HEK293 (cell line): ENCODE data around the gene DEK.

Experiments used
- CTCF ChIA-PET: fragments of 350-600 bp; formaldehyde crosslinking; extraction: SDS; loops from one replicate; lab custom pipeline; 2021; ENCODE audit warnings: antibody characterized with exemption; lab: Yijun Ruan, JAX
- POLR2A ChIA-PET: fragments of 300-600 bp; formaldehyde crosslinking; extraction: SDS; loops from one replicate; lab custom pipeline; 2020; ENCODE audit warnings: antibody characterized with exemption, inconsistent platforms; lab: Yijun Ruan, JAX
- H3K27ac ChIP-seq: fragments of 200-500 bp; sonication (Bioruptor generic); 2 replicates; pipeline ENCODE4 v1.5.1; 2014; ENCODE audit warnings: low read depth, low read length, control low read depth, inconsistent platforms; ENCODE audit errors: extremely low read depth
- H3K36me3 ChIP-seq, 2 experiments: fragments of 200-500 bp in 1 of 2; sonication (Bioruptor generic) in 1 of 2; 1 replicate in 1 of 2; 2 replicates in 1 of 2; pipeline ENCODE4 v1.5.1; 2014 to 2017; ENCODE audit warnings: inconsistent platforms in 2 of 2, low read length in 2 of 2; ENCODE audit not compliant: control insufficient read depth in 2 of 2, insufficient read depth in 1 of 2
- H3K4me1 ChIP-seq: fragments of 200-500 bp; sonication (Bioruptor generic); 2 replicates; pipeline ENCODE4 v1.5.1; 2014; ENCODE audit warnings: mild to moderate bottlenecking, low read length, inconsistent platforms; ENCODE audit not compliant: control insufficient read depth, insufficient read depth
- H3K4me3 ChIP-seq: 2 replicates; pipeline ENCODE4 v1.5.1; 2011; ENCODE audit warnings: low read depth, mild to moderate bottlenecking, control low read depth, low read length, moderate library complexity
- H3K9me3 ChIP-seq: fragments of 200-500 bp; sonication (Bioruptor generic); 2 replicates; pipeline ENCODE4 v1.5.1; 2014; ENCODE audit warnings: low read depth, low read length, inconsistent platforms; ENCODE audit not compliant: control insufficient read depth, insufficient read depth
- FEZF1 ChIP-seq: fragments of 450-650 bp; formaldehyde crosslinking; IDR thresholded peaks from 2 replicates; pipeline ENCODE4 v1.5.1; 2016; ENCODE audit warnings: missing biosample characterization, missing genetic modification characterization
- KLF16 ChIP-seq: fragments of 450-650 bp; formaldehyde crosslinking; IDR thresholded peaks from 2 replicates; pipeline ENCODE4 v1.5.1; 2017; ENCODE audit warnings: missing biosample characterization, missing genetic modification characterization
- ZBTB17 ChIP-seq: fragments of 450-650 bp; formaldehyde crosslinking; IDR thresholded peaks from 2 replicates; pipeline ENCODE4 v1.5.1; 2016; ENCODE audit warnings: missing biosample characterization, missing genetic modification characterization
- ZFP3 ChIP-seq: fragments of 450-650 bp; formaldehyde crosslinking; IDR thresholded peaks from 2 replicates; pipeline ENCODE4 v1.5.1; 2016; ENCODE audit warnings: low read depth, missing biosample characterization, missing genetic modification characterization
- ZIC2 ChIP-seq: fragments of 450-650 bp; formaldehyde crosslinking; IDR thresholded peaks from 2 replicates; pipeline ENCODE4 v1.5.1; 2016; ENCODE audit warnings: missing biosample characterization, missing genetic modification characterization
- ZNF138 ChIP-seq: fragments of 450-650 bp; formaldehyde crosslinking; IDR thresholded peaks from 2 replicates; pipeline ENCODE4 v1.5.1; 2016; ENCODE audit warnings: missing biosample characterization, missing genetic modification characterization, borderline replicate concordance
- ZNF155 ChIP-seq: fragments of 450-650 bp; formaldehyde crosslinking; IDR thresholded peaks from 2 replicates; pipeline ENCODE4 v1.5.1; 2016; ENCODE audit warnings: missing biosample characterization, missing genetic modification characterization
- ZNF174 ChIP-seq: fragments of 450-650 bp; formaldehyde crosslinking; IDR thresholded peaks from 2 replicates; pipeline ENCODE4 v1.5.0; 2017; ENCODE audit warnings: missing biosample characterization, mild to moderate bottlenecking, missing genetic modification characterization
- ZNF18 ChIP-seq: fragments of 450-650 bp; formaldehyde crosslinking; IDR thresholded peaks from 2 replicates; pipeline ENCODE4 v1.5.1; 2016; ENCODE audit warnings: missing biosample characterization, missing genetic modification characterization
- ZNF19 ChIP-seq: fragments of 450-650 bp; formaldehyde crosslinking; IDR thresholded peaks from 2 replicates; pipeline ENCODE4; 2016; ENCODE audit warnings: missing biosample characterization, missing genetic modification characterization, low read depth
- ZNF341 ChIP-seq: fragments of 450-650 bp; formaldehyde crosslinking; IDR thresholded peaks from 2 replicates; pipeline ENCODE4; 2016; ENCODE audit warnings: low read depth, missing biosample characterization, missing genetic modification characterization
- ZNF423 ChIP-seq: fragments of 450-650 bp; formaldehyde crosslinking; IDR thresholded peaks from 2 replicates; pipeline ENCODE4 v1.5.1; 2016; ENCODE audit warnings: missing biosample characterization, missing genetic modification characterization
- ZNF433 ChIP-seq: fragments of 450-650 bp; formaldehyde crosslinking; IDR thresholded peaks from 2 replicates; pipeline ENCODE4 v1.5.1; 2016; ENCODE audit warnings: missing biosample characterization, missing genetic modification characterization, low read depth
- ZNF501 ChIP-seq: fragments of 450-650 bp; formaldehyde crosslinking; IDR thresholded peaks from 2 replicates; pipeline ENCODE4 v1.5.1; 2016; ENCODE audit warnings: missing biosample characterization, missing genetic modification characterization
- ZNF510 ChIP-seq: fragments of 450-650 bp; formaldehyde crosslinking; IDR thresholded peaks from 2 replicates; pipeline ENCODE4 v1.5.1; 2018; ENCODE audit warnings: mild to moderate bottlenecking, missing genetic modification characterization, missing biosample characterization; ENCODE audit not compliant: insufficient replicate concordance
- ZNF623 ChIP-seq: fragments of 450-650 bp; formaldehyde crosslinking; IDR thresholded peaks from 2 replicates; pipeline ENCODE4 v1.5.1; 2016; ENCODE audit warnings: missing biosample characterization, missing genetic modification characterization
- ZNF677 ChIP-seq: fragments of 450-650 bp; IDR thresholded peaks from 2 replicates; pipeline ENCODE4 v1.5.0; 2018; ENCODE audit warnings: missing biosample characterization, mild to moderate bottlenecking, missing genetic modification characterization, moderate library complexity
- TF ChIP-seq, protein P1 (sequence below): fragments of 450-650 bp; formaldehyde crosslinking; conservative IDR thresholded peaks from 2 replicates; pipeline ENCODE4 v1.5.1; 2016; ENCODE audit warnings: low read depth, missing biosample characterization, missing genetic modification characterization
- TF ChIP-seq, protein P2 (sequence below): fragments of 450-650 bp; IDR thresholded peaks from 2 replicates; pipeline ENCODE4 v1.5.1; 2018; ENCODE audit warnings: missing biosample characterization, missing genetic modification characterization

DEK gene

GRCh38 chr6:18186540-18187250 lies 77.6 kb downstream of the DEK start:
- ChIA-PET CTCF (no interaction called here), POLR2A (no interaction called here)
- no peaks in the 10 kb centered on the region for H3K9me3 ChIP-seq
- no peak overlapping the region for H3K27ac ChIP-seq
- H3K4me1 ChIP-seq = peaks cover 4% of the 10 kb centered on the region; the same call in 1 of the 2 replicates
- H3K36me3 ChIP-seq = peaks cover 0 to 7% of the 10 kb centered on the region in 2 experiments; a peak in 2 of 3 replicates
- TF ChIP-seq ZNF18 (no peak), ZNF501 (tag by site-specific recombination) (no peak), FEZF1 (tag by site-specific recombination) (peak; percentile 43; the same call in 1 of the 2 replicates), ZNF677 (tag by site-specific recombination) (no peak), ZNF138 (tag by site-specific recombination) (no peak), ZFP3 (tag by site-specific recombination) (no peak), ZIC2 (tag by site-specific recombination) (peak; percentile 69), ZNF155 (tag by site-specific recombination) (no peak), ZBTB17 (no peak), ZNF19 (tag by site-specific recombination) (no peak), ZNF433 (no peak), ZNF510 (tag by site-specific recombination) (no peak), KLF16 (tag by site-specific recombination) (no peak), ZNF423 (tag by site-specific recombination) (no peak), ZNF623 (no peak)
- TF ChIP-seq, protein P1, sequence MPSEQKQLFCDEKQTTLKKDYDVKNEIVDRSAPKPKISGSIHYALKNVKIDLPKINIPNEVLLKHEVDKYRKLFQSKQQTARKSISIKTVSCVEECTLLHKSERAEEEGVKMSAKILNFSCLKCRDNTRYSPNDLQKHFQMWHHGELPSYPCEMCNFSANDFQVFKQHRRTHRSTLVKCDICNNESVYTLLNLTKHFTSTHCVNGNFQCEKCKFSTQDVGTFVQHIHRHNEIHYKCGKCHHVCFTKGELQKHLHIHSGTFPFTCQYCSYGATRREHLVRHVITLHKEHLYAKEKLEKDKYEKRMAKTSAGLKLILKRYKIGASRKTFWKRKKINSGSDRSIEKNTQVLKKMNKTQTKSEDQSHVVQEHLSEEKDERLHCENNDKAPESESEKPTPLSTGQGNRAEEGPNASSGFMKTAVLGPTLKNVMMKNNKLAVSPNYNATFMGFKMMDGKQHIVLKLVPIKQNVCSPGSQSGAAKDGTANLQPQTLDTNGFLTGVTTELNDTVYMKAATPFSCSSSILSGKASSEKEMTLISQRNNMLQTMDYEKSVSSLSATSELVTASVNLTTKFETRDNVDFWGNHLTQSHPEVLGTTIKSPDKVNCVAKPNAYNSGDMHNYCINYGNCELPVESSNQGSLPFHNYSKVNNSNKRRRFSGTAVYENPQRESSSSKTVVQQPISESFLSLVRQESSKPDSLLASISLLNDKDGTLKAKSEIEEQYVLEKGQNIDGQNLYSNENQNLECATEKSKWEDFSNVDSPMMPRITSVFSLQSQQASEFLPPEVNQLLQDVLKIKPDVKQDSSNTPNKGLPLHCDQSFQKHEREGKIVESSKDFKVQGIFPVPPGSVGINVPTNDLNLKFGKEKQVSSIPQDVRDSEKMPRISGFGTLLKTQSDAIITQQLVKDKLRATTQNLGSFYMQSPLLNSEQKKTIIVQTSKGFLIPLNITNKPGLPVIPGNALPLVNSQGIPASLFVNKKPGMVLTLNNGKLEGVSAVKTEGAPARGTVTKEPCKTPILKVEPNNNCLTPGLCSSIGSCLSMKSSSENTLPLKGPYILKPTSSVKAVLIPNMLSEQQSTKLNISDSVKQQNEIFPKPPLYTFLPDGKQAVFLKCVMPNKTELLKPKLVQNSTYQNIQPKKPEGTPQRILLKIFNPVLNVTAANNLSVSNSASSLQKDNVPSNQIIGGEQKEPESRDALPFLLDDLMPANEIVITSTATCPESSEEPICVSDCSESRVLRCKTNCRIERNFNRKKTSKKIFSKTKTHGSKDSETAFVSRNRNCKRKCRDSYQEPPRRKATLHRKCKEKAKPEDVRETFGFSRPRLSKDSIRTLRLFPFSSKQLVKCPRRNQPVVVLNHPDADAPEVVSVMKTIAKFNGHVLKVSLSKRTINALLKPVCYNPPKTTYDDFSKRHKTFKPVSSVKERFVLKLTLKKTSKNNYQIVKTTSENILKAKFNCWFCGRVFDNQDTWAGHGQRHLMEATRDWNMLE (tag by site-specific recombination) = no peak
- TF ChIP-seq, protein P2, sequence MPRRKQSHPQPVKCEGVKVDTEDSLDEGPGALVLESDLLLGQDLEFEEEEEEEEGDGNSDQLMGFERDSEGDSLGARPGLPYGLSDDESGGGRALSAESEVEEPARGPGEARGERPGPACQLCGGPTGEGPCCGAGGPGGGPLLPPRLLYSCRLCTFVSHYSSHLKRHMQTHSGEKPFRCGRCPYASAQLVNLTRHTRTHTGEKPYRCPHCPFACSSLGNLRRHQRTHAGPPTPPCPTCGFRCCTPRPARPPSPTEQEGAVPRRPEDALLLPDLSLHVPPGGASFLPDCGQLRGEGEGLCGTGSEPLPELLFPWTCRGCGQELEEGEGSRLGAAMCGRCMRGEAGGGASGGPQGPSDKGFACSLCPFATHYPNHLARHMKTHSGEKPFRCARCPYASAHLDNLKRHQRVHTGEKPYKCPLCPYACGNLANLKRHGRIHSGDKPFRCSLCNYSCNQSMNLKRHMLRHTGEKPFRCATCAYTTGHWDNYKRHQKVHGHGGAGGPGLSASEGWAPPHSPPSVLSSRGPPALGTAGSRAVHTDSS (tag by site-specific recombination) = no peak
- no peak overlapping the region for H3K4me3 ChIP-seq

DNA sequence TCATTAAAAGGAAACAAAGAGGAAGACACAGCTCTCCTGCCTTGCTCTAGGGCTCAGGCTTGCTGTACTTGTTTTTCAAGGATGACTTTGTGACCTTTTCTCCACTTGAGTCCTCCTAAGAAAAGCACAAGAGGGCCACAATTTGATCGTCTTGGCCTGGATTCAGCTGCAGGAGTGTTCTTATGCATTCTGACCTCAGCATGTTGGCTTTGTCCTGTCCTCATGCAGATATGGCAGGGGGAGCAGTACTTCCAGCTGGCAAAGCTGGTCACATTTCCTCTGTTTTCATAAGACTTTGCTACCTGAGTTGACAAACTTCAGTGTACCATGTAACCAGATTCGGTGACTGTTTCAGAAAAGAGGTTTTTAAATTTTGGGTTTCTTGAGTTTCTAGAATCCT lies 78.3 kb downstream of the DEK start:
- TF ChIP-seq ZIC2 (tag by site-specific recombination) = peak; percentile 41
- TF ChIP-seq ZNF341 (tag by site-specific recombination) = peak; percentile 52; the same call in 1 of the 2 replicates
- TF ChIP-seq ZNF174 = no peak
- TF ChIP-seq, all 188 proteins: peak for 2
- Histone ChIP-seq H3K27ac (no peak overlapping the region), H3K4me3 (no peak overlapping the region), H3K36me3 (peaks cover 0 to 1% of the 10 kb centered on the region in 2 experiments; a peak in 2 of 3 replicates), H3K9me3 (no peaks in the 10 kb centered on the region), H3K4me1 (peaks cover 4% of the 10 kb centered on the region; the same call in 1 of the 2 replicates)
- ChIA-PET POLR2A (no interaction called here), CTCF (interaction anchor here (1.5 kb wide), 1 partner anchor 382 kb away, joined by 3 read pairs; no protein-coding TSS in a partner anchor)
